Measurements from ENCODE around the gene KCTD15.
A peak's percentile ranks its signal among the peaks of the same experiment; 100 is the strongest.
"Not testable (repeated sequence)": the region's sequence is repeated elsewhere in the genome, so short reads cannot be mapped to it uniquely, and the experiment has no call there.

Gene KCTD15

GRCh38 chr19:33814181-33815165, 17.8 kb downstream of the KCTD15 start:
- no peak for DNase-seq (ENCODE audit: low read depth)

- DNase-seq (ENCODE audit: low read depth): no peak
These were observed 19.0 kb downstream of the KCTD15 start for GRCh38 chr19:33815380-33816340.

GRCh38 chr19:33818411-33818810, 21.7 kb downstream of the KCTD15 start:
- DNase-seq (ENCODE audit: low read depth): no peak

- not testable (repeated sequence) for DNase-seq (ENCODE audit: low read depth)
These were observed 22.4 kb downstream of the KCTD15 start for GRCh38 chr19:33819078-33819477.

- DNase-seq (ENCODE audit: low read depth): no peak
These were observed 22.8 kb downstream of the KCTD15 start for GRCh38 chr19:33819506-33819879.

GRCh38 chr19:33819880-33820781, 23.5 kb downstream of the KCTD15 start:
- peak; percentile 80 for DNase-seq (ENCODE audit: low read depth)

- DNase-seq (ENCODE audit: low read depth): no peak
These were observed 25.2 kb downstream of the KCTD15 start for GRCh38 chr19:33821871-33822270.

- no peak for DNase-seq (ENCODE audit: low read depth)
These were observed 26.7 kb downstream of the KCTD15 start for GRCh38 chr19:33823341-33823740.

- DNase-seq (ENCODE audit: low read depth): no peak
These were observed 28.9 kb downstream of the KCTD15 start for GRCh38 chr19:33825556-33825955.

GRCh38 chr19:33826521-33826920, 29.9 kb downstream of the KCTD15 start:
- no peak for DNase-seq (ENCODE audit: low read depth)

GRCh38 chr19:33828266-33829075, 31.8 kb downstream of the KCTD15 start:
- DNase-seq (ENCODE audit: low read depth): no peak

- no peak for DNase-seq (ENCODE audit: low read depth)
These were observed 33.6 kb downstream of the KCTD15 start for GRCh38 chr19:33830264-33830663.

GRCh38 chr19:33831825-33832224, 35.2 kb downstream of the KCTD15 start:
- DNase-seq (ENCODE audit: low read depth): no peak

- DNase-seq (ENCODE audit: low read depth): no peak
These were observed 36.0 kb downstream of the KCTD15 start for GRCh38 chr19:33832633-33833032.

GRCh38 chr19:33840382-33840781, 43.7 kb downstream of the KCTD15 start:
- no peak for DNase-seq (ENCODE audit: low read depth)

GRCh38 chr19:33840783-33841182, 44.1 kb downstream of the KCTD15 start:
- no peak for DNase-seq (ENCODE audit: low read depth)

GRCh38 chr19:33841685-33842084, 45.0 kb downstream of the KCTD15 start:
- DNase-seq (ENCODE audit: low read depth): no peak

GRCh38 chr19:33844478-33844877, 47.8 kb downstream of the KCTD15 start:
- DNase-seq (ENCODE audit: low read depth): no peak

- no peak for DNase-seq (ENCODE audit: low read depth)
These were observed 48.8 kb downstream of the KCTD15 start for GRCh38 chr19:33845498-33845897.

- DNase-seq (ENCODE audit: low read depth): no peak
These were observed 53.0 kb downstream of the KCTD15 start for GRCh38 chr19:33849551-33850147.

Measured in CMK (cell line).